Stromal cell of bone marrow (primary cell): Measurements from ENCODE around the gene WNT9A.
"Not testable (repeated sequence)": the region's sequence is repeated elsewhere in the genome, so short reads cannot be mapped to it uniquely, and the experiment has no call there.

Experiments used
- DNase-seq: peaks from one replicate; pipeline ENCODE4 v3.0.0-alpha.2; 2012; ENCODE audit warnings: low read depth

The WNT9A gene

GRCh38 chr1:227886503-227886961 lies 61.2 kb downstream of the WNT9A start:
- no peak for DNase-seq

GRCh38 chr1:227885648-227886502 lies 61.9 kb downstream of the WNT9A start:
- DNase-seq, result peak; percentile 16

DNA sequence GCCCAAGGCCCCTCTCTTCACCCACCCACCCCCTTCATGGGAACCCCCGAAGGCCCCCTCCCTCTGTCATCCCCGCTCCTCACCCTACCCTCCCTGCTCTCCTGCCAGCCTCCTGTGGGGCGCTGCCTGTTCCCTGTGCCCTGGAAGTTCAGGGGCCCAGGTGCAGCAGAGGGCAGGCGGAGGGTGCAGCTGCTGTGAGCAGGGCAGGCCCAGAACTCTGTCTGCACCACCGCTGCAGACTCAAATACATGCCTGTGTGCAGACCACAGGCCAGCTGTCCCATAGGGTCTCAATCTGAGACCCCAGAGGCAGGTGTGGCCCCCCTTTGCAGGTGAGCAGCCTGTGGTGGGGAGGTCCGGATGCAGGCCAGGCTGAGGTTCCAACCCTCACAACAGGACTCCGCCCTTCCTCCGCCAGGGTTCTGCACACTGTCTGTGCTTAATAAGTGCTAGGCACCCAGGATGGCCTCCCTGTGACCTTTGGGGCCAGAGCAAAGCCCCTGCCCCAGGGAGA lies 62.5 kb downstream of the WNT9A start:
- no peak for DNase-seq

DNA sequence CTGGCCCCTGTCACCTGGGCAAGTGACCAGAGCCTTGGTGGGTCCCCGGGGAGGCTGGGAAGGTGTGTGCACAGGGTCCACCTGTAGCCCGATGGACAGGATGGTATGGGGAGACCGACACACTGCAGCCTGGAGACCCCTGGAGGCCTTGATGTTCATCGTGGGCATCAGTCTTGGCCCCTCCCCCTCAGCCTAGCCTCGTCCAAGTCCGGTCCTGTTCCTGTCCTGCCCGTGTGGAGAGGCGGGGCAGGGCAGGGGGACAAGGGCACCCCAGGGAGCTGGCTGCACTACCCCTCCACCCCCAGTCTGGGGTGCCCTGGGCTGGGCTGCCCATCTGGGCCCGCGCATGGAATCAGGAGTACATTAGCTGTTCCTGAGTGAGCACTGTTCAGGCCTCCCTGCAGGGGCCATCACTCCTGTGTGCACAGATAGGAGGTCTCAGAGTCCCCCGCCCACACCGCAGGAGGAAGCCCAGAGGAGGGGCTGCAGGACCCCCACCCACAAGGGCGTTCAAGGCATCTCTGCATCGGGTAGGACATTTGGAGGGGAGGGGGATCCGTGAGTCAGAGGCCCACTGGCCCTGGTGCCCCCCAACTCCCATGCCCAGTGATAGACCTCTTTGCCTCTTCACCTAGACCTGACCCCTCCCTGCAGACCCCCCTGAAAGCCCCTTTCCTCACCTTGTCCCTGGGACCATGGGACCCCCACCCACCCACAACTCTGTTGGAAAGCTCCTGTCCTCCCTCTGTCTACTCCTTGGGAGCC lies 63.2 kb downstream of the WNT9A start:
- no peak for DNase-seq

- no peak for DNase-seq
Observed at GRCh38 chr1:227883641-227884301, 64.0 kb downstream of the WNT9A start.

DNA sequence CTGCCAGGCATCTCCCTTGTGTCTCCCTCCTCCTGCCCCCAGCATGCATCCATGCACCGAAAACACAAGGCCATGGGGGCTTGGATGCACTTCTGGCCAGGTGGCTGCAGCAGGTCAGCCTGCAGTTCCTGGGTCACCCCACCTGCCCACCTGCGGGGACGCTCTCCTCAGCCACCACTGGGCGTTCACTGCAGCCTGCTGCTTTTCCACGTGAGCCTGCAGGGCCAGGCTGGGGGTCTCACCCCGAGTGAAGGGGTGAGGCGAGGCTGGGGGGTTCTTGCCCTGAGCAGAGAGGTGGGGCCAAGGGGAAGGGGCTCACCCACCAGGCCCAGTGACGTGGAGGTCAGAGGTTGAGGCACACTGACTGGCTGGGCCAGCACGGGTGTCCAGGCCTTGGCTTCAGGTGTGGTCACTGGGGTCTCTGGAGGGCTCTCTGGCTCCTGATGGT lies 64.6 kb downstream of the WNT9A start:
- DNase-seq, result no peak

DNA sequence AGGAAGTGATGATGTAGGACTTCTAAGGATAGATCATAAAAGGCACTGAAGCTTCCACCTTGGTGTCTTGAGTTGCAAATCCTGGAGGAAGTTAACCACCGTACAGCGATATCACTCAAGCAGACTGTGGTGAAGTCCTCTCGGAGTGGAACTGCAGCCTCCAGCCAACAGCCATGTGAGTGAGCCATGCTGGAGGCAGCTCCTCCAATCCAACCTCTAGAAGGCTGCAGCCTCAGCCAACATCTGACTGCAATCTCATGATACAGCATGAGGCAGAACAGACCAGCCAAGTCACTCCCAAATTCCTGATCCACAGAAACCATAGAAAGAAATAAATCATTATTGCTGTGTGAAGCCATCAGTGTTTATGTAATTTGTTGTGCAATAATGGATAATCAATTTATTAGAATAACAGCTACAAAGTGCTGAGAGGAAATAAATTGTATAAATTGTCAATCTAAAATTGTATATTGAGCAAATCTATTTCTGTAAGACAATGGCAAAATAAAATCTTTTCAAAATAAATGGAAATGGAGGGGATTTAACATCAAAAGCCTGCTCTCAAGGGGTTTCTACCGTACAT lies 67.3 kb downstream of the WNT9A start:
- peak; percentile 17 for DNase-seq

- not testable (repeated sequence) for DNase-seq
Observed at GRCh38 chr1:227877810-227878209, 69.9 kb downstream of the WNT9A start.

DNA sequence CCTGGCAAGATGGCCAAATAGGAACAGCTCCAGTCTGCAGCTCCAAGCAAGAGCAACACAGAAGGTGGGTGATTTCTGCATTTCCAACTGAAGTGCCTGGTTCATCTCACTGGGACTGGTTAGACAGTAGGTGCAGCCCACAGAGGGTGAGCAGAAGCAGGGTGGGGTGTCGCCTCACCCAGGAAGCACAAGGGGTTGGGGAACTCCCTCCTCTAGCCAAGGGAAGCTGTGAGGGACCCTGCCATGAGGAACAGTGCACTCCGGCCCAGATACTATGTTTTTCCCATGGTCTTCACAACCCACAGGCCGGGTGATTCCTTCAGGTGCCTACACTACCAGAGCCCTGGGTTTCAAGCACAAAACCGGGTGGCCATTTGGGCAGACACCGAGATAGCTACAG lies 75.8 kb downstream of the WNT9A start:
- not testable (repeated sequence) for DNase-seq

DNA sequence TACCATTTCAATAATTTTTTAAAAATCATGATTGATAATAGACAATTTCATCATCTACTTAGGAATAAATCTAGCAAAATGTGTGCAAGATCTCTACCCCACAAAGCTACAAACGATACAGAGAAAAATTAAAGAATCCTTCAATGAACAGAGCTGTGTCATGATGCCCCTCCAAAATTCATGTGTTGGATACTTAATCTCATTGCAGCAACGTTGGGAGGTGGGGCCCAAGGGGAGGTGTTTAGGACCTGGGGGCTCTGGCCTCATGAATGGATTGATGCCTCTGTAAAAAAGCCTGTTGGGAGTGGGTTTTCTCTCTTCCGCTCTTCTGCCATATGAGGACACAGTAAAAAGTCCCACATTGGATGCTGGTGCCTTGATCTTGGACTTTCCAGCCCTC lies 77.4 kb downstream of the WNT9A start:
- no peak for DNase-seq

DNA sequence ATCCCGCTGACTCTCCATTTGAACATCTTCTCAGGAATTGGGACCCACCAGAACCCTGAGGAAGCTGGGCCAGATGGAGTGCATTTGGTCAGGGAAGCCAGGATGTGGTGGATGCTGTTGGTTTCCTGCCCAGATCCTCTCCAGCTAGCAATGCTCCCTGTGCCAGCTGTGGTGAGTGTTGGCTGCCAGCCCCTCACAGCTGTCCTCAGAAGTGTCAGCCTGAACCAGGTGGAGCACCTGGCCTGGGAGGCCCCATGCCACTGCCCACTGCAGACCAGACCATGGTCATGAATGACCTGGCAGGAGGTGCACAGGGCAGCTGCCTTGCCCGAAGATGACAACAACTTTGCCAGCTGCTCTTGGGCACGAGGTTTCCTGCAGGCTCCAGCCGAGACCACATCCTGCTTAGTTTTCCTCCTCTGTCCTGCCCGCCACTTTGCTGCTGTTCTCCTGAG lies 77.9 kb downstream of the WNT9A start:
- peak; percentile 21 for DNase-seq

DNA sequence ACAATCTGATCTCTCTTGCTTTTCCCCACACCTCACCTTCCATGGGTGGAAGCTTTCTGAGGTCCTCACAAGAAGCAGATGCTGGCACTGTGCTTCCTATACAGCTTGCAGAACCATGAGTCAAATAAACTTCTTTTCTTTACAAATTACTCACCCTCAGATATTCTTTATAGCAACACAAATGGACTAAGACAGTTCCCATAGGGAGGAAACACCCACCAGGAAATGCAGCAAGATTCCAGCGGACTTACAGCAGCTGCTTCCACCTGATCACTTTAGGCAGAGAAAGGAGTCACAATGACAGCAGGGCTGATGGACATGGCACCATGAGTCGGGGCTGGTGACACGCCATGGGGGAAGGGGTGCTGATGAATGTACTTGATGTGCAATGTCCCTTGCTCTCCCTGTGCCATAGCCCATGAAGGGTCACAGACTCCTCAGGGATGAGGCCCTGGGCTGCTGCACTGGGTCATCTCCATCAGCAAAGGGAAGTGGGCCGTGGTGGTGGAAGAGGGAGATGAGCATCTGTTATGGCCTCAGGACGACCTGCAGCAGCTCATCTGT lies 78.4 kb downstream of the WNT9A start:
- no peak for DNase-seq
